Stimulated activated CD8-positive, alpha-beta memory T cell treated with anti-CD3 and anti-CD28 coated beads, Interleukin-7, amount 100 ng/mL, for 24 hours (primary cell): ENCODE data around the gene PIGX.

Source experiments
- DNase-seq: peaks from one replicate; pipeline ENCODE4 v3.0.0-alpha.2; 2020; ENCODE audit warnings: low read depth

PIGX gene

GRCh38 chr3:196757876-196758739 is 45.9 kb downstream of the PIGX start:
- DNase-seq: no peak

DNA sequence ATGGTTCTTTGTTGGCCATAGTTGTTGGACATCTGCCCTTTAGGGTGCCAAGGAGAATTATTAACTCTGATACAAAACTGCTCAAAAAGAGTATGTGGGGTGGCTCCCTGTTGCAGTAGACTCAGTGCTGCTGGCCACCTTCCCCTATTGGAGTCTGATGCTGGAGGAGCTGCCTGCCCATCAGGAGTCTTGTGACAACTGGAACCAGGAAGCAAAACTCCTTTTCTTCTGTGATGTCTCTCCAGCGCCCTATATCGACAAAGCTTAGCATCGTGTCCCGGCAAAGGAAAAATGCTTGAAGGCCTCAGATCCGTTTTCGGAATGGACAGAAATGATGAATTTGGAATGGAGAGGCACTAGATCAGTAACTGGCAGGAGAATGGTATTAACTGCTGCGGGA is 51.0 kb downstream of the PIGX start:
- DNase-seq: no peak

DNA sequence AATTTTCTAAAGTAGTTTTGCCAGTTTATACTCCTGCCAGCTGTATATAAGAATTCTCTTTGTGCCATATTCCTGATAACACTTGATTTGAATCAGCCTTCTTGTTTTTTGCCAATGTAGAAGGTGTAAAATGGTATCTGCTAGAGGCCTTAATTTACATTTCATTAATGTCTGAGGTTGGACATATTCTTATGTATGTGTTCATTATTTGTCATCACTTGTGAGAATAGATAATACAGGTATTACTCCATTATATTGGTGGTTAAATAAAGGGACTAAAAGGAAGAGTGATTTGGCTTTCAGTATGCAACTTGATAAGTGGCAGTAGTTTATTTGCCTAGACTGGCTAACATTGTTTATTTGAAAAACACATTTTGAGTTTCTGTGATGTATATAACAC is 53.3 kb downstream of the PIGX start:
- no peak for DNase-seq

- no peak for DNase-seq
These were observed 58.9 kb downstream of the PIGX start for GRCh38 chr3:196771067-196771466.

DNA sequence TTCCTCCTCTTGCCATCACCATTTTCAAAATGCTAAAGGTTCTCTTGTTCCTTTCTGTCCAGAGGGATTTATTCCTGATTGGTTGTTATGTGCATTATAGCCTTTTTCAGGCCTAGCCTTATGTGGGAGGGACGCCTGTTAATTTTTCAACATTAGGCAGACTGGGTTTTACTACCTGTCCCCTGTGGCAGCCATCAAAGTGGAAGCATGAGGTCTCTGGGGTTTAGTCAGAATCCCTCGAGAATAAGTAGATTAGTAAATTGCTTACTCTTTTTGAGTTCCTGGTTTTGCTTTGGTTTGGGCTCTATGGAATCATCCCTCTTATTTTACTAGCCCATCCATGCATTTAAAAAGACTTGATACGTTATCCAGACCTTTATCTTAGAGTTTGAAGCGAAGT is 59.9 kb downstream of the PIGX start:
- no peak for DNase-seq

DNA sequence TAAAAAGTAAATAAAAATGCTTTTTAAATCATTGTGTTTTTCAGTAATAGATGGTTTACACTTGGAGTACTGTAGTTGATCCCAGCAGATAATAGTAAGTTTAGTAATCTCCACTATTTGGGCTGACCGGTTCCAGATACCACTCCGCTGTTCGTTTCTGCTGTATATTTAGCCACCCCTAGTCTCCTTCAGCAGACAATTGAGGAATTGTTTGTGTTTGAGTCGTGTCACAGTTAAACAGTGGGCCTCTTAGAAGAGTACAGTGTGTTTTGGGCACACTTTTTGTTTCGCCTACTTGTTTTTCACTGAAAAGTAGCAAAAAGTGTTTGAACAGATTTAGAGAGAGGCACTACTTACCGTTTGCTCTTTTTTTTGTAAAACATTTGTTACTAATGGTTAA is 60.7 kb downstream of the PIGX start:
- DNase-seq: no peak

- DNase-seq: no peak
These were observed 62.1 kb downstream of the PIGX start for GRCh38 chr3:196774191-196774820.

GRCh38 chr3:196774848-196775422 is 62.8 kb downstream of the PIGX start:
- DNase-seq: no peak

GRCh38 chr3:196775938-196776337 is 63.8 kb downstream of the PIGX start:
- DNase-seq: no peak

DNA sequence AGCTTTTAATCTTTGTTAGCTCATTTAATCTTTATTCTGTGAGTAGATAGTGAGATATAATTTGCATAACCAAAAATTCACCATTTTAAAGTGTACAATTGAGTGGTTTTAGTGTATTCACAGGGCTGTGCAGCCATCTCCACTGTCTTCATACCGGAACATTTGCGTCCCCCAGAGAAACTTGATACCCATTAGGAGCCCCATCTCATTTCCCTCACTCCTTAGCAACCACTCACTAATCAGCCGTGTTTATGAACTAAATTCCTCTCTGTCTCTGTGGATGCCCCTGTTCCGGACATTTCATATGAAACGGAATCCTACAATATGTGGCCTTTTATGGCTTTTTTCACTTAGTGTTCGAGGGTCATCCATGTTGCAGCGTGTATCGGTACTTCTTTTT is 65.7 kb downstream of the PIGX start:
- DNase-seq: no peak

DNA sequence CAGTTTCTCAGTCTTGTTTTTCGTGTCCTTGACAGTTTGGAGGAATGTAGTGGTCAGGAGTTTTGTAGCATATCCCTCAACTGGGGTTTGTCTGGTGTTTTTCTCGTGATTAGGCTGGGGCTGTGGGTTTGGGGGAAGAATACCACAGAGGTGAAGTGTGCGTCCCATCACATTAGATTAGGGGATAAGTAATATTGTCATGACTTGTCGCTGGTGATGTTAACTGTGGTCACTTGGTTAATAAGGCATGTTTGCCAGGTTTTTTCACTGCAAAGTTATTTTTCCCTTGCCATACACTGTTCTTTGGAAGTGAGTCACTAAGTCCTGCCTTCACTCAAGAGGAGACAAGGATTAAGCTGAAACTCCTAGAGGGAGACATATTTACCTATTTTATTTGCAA is 66.6 kb downstream of the PIGX start:
- DNase-seq: no peak

- DNase-seq: no peak
These were observed 70.3 kb downstream of the PIGX start for GRCh38 chr3:196782511-196782910.
